Globus pallidus (tissue), 1 donor: Measurements from ENCODE around the gene TCF3.

Source experiments
- DNase-seq: peaks from one replicate; pipeline ENCODE4 v3.0.0-alpha.2; 2015; ENCODE audit warnings: low spot score

TCF3 gene

DNA sequence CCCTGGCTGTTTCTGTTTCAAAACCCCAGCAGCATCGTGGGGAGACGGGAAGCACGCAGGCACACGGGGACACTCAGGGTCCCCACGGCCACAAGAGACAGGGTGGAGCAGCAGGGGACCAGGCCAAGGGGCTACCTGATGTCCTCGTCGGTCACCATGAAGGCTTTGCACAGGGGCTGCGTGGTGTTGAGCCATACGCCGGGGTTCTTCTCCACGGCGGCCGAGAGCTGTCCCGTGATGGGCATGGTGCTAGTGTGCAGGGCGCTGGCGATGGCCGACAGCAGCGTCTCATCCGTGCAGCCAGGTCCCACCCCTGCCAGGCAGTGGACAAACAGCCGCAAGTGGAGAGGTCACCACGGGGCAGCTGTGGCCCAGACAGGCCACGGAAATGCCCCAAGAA, 71.5 kb downstream of the TCF3 start:
- no peak for DNase-seq

DNA sequence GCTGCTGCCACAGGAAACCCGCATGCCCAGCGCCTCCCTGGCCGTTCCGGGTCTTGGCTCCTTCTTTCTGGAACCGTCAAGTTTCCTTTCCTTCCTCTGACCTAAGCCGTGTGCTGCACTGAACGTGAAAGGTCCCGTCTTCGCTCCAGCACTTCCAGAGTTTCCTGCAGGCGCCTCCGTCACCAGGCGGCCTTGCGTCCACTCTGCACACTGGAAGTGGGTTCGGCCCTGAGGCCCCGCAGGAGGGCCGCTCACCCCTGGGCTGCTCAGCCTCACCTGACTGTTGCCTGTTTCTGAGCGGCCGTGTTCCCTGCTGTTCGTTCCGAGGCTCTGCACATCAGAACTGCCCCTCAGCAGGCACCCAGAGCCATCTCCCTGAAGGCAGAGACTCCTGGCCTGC, 72.0 kb downstream of the TCF3 start:
- DNase-seq, result no peak

DNA sequence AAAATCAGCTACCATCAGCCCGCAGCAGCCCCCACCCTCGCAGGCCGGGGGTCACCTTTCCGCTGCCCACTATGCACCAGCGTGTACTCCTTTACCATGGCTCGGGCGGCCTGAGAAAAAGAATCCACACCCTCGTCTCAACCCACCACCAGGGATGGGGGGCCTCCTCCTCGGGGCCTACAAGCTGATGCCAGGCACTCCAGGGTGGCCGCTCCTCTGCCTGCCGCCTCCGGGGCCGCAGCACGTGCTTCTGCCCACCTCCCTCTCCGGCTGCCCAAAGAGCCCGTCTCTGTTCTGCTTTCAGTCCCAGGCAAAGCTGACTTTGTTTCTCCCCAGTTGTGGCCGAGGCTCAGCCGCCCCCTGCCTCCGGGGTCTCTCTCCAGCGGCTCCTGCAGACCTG, 73.2 kb downstream of the TCF3 start:
- no peak for DNase-seq

DNA sequence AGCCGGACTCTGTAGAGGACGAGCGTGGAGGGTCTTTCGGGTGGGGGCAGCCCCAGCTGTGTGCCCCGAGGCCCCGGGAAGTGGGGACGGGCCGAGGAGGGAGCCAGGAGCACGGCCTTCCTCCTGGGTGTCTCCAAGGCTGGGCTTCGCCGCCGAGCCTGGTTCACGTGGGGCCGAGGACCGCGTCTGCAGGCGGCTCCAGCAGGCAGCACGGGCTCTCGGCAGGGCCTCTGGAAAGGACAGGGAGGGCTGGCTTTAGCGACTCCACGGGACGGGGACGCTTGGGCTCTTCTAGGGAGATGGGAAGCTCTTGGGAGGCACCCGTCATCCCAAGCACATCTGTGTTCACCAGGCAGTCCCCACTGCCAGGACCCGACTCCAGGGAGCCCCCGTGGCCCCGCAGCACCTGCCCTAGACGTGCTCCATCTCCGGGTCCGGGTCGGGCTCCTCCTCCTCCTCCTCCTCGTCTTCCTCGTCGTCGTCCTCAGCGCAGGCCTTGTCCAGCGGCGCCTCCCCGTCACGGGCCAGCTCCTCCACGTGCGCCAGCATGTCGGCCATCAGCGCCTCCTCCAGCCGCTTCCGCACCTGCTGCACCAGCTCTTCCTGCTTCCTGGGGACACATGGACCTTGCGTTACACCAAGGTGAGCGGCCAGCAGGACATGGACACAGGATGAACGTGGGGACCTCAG, 74.3 kb downstream of the TCF3 start:
- DNase-seq, result no peak

DNA sequence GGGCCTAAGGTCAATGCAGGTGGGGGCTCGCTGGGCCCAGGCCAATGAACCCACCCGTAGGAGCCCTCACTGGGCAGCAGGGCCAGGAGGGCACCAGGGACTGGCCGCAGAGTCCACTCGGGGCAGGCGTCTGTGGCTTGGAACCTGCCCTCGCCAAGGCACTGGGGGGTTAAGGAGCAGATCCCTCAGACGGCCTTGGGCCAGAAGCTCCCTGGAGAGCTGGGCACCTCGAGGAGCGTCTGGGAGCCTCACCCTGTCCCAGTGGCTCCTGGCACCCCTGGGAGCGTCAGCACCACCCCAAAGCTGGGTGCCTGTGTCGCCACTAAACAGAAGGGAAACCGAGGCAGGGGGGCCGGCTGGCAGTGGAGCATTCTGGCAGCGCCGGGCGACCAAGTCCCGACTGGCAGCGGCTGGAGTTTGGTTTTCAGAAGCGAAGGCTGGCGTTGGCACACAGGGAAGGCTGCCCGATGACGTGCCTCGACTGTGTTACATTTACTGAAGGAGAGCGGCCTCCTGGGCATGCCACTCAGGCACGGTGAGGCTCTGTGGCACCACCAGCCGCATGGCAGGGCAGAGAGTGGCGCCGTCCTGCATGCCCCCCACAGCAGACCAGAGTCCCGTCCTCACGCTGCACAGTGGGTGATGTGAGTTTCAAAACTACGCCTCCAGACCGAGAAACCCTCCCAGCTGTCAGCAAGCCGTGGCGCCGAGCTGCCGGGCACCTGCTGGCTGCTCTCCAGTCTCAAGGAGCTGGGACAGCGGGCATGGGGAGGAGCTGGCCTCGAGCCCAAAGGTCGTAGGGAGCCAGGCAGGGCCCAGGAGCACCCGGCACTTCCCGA, 75.1 kb downstream of the TCF3 start:
- no peak for DNase-seq

DNA sequence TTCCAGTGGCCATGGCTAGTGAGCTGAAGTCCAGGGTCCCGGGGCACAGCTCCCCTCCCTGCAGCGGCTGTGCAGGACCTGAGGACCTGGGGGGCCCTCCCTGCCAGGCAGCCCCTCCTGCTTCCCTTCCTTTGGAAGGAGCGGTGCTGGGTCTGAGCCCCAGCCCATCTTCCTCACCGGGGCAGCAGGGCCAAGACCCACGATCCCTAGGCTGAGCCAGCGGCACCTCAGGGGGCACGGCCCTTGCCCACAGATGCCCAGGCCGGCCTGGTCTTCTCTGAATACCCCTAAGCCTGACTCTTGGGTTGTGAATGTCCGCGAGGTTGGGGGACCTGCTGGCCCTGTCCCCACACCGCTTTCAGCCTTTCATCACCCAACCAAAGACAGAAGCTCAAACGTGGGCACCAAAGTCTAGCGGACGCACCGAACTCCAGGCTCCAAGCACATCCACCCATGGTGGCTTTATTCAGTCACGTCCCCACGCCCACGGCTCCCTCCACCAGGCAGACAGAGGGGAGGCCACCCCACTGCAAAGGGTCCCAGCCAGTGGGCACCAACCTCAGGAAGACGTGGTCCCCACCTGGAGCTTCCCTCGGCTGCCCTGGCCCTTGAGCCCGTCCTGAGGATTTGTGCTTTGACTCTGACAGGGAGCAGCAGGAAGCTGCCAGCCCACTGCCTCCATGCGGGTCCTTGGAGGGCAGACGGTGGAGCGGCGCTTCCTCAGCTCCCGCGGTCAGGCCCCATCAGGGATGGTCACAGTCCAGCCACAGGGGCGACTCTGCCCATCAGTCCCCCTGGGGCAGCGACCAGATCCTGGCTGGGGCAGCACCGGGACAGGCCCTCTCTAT, 75.9 kb downstream of the TCF3 start:
- no peak for DNase-seq

DNA sequence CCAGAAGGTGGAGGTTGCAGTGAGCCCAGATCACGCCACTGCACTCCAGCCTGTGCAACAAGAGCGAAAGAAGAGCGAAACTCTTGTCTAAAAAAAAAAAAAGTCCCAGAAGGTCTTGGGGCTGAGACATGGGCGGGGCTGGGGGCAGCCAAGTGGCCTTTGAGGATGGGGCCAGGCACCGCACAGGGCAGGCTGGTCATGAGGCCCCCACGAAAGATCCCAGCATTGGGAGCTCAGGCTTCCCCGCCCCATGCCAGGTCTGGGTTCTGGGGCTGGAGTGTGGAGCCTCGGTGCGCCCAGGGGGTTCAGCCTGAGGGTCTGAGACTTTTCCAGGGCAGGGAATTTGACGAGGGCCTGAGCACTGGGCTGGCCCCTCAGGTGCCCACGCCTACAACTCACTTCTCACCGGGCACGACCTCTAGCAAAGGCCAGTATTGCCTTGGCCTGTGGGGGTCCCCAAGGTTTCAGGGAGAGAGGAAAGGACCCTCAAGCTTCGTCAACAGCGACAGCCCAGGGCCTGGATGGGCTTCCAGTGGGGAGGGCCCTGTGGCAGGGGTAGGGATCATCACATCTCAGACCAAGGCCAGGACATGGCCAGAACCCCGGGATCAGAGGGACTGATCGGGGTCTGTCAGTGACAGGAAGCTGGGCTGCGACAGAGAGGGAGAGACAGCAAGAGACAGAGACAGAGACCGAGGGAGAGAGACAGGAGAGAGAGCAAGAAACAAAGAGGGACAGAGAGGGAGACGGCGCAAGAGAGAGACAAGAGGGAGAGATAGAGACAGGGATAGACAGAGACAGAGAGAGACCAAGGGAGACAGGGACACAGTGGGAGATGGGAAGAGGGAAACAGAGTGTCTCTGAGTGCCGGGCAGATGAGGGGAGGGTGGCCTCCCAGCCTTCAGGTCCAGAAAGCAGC, 76.8 kb downstream of the TCF3 start:
- DNase-seq, result no peak

DNA sequence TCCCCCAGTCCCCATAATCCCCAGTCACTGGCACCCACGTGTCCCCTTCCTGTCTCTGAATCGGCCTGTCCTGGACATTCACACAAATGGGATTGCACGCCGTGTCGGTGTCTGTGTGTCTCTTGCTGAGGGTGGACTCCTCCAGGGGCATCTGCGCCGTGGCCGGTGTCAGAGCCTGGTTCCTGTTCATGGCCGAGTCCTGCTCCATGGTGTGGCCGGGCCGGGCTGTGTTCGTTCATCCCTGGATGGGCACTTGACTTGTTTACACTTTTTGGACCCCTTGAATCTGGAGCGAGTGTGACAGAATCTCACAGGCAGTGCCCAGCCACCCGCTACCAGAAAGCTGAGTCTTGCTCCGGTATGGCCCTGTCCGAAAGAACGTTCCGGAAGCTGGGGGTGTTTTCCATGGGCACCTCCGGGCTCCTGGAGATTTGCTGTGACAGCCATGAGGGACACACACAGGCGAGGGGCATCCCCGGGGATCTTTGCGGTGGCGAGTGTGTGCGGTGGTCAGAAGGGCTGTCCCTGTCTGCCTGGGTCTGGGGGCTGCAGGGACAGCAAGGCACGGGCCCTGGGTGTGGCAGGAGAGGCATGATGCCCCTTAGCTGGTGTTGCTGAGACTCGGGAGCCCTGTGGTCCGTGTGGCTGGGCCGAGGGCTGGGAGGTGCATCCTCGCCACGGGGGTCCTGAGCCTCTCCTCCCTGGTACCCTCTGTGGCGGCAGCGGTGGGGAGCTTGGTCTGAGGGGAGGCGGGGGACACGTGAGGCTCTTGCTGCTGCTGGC, 77.9 kb downstream of the TCF3 start:
- no peak for DNase-seq

DNA sequence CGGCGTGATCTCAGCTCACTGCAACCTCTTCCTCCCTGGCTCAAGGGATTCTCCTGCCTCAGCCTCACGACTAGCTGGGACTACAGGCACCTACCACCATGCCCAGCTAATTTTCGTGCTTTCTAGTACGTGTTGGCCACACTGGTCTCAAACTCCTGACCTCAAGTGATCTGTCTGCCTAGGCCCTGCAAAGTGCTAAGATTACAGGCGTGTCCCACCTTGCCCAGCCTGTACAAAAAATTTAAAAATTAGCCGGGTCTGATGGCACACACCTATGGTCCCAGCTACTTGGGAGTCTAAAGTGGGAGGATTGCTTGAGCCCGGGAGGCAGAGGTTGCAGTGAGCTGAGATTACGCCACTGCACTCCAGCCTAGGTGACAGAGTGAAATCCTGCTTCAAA, 79.6 kb downstream of the TCF3 start:
- DNase-seq, result no peak

DNA sequence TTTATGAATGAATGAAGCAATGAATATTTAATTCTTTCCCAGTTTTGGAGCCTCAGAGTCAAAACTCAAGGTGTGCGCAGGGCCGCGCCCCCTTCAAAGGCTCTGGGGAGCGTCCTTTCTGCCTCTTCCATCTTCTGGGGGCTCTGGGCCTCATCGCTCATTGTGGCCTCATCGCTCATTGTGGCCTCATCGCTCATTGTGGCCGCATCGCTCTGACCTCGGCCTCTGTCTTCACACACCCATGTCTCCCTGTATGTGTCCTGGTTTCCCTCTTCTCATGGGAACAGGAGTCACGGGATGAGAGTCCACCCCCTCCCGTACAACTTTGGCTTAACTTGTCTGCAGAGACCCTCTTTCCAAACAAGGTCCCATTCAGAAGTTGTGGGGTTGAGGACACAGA, 81.1 kb downstream of the TCF3 start:
- DNase-seq, result no peak

DNA sequence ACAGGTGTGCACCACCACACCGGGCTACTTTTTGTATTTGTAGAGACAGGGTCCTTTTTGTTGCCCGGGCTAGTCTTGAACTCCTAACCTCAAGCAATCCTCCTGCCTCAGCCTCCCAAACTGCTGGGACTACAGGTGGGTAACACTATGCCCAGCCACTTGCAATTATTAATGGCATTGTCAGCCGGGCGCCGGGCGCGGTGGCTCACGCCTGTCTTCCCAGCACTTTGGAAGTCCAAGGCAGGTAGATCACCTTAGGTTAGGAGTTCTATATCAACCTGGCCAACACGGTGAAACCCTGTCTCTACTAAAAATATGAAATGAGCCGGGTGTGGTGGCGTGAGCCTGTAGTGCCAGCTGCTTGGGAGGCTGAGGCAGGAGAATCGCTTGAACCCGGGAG, 81.6 kb downstream of the TCF3 start:
- DNase-seq, result no peak

DNA sequence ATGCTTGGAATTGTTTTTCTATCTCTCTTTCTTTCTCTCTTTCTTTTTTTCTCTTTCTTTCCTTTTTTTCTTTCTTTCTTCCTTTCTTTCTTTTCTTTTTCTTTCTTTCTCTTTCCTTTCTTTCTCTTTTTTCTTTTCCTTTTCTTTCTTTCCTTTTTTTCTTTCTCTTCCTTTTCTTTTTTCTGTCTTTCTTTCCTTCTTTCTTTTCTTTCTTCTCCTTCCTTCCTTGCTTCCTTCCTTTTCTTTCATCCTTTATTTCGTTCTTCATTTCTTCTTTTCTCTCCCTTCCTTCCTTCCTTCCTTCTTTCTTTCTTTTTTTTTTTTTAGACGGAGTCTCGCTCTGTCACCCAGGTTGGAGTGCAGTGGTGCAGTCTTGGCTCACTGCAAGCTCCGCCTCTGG, 82.4 kb downstream of the TCF3 start:
- no peak for DNase-seq

DNA sequence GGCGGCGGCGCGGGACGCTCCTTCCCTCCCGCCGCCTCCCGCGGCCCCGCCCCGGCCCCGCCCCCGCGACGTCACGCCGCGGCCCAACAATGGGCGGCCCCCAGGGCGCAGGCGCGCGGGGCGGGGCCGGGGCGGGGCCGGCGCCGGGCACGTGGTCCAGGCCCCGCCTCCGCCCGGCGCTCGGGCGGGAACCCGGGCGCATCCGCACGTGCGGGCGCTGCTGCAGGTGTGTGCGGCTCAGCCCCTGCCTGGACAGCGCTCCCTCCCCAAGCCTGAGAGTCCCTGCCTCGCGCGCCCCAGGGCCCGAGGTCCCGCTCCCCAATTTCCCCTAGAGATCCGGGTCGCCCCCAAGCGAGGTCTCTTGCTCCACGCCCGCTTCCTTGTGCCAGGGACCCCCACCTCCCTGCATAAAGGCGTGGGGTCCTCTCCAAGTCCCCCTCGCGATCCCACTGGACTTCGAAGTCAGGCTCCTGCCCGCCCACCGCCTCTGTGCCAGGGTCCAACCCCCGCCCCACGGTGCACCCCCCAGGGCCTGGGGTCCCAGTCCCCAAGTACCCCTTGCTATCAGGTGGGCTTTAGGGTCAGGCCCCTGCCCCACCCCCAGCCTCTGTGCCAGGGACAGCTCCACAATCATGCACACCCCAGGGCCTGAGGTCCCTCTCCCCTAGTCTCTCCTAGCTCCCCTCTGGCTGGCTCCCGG, 83.9 kb downstream of the TCF3 start, which contains the start of gene MEX3D:
TSS of gene MEX3D (minus strand) at position 6 of the 700 bp plus-strand sequence. CDS start 267 bp downstream, outside the sequence.
- DNase-seq, result peak; percentile 63

DNA sequence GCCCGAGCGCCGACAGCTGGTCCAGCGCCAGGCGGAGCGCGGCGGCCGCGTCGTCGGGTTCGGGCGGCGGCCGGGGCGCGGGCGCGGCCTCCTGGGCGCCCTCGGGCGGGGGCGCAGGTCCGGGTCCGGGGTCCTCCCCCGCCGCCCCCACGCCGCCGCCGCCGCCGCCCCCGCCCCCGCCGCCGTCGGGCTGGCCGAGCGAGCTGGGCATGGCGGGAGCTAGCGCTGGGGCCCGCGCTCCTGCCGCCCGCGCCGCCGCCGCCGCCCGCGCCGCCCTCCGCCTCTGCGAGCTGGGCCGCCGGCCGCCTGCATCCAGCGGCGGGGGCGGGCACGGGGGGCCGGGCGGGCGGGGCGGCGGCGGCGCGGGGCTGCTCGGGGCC, 84.6 kb downstream of the TCF3 start:
- no peak for DNase-seq

DNA sequence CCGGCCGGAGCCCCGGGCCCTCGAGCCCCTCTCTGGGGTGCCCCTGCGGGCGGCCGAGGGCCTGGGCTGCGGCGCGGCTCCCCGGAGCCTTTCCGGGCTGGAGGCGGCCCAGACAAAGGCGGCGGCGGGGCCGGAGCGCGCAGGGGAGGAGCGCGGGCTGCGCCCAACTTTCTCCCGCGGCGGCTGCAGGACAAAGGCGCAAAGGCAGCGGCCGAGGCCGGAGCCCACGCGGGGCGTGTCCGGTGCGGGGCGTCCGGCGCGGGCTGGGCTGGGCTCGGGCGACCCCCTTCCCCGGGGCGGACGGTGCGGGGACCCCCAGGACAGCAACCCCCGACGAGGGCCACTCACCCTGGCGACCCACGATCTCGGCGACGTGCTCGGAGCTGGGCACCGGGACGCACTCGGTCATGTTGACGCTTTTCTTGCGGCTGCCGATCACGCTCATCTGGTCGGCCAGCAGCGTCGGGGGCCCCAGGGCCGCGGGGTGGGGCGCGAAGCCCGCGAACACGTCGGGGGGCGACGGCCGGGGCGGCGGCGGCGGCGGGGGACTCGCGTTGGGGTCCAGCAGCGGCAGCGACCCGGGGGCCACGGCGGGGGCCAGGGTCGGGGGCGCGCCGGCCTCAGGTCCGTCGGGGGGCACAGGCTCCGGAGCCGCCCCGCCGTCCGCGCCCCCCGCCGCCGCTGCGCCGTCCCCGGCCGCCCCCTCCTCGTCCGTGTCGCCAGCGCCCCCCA, 85.1 kb downstream of the TCF3 start:
- DNase-seq, result no peak

DNA sequence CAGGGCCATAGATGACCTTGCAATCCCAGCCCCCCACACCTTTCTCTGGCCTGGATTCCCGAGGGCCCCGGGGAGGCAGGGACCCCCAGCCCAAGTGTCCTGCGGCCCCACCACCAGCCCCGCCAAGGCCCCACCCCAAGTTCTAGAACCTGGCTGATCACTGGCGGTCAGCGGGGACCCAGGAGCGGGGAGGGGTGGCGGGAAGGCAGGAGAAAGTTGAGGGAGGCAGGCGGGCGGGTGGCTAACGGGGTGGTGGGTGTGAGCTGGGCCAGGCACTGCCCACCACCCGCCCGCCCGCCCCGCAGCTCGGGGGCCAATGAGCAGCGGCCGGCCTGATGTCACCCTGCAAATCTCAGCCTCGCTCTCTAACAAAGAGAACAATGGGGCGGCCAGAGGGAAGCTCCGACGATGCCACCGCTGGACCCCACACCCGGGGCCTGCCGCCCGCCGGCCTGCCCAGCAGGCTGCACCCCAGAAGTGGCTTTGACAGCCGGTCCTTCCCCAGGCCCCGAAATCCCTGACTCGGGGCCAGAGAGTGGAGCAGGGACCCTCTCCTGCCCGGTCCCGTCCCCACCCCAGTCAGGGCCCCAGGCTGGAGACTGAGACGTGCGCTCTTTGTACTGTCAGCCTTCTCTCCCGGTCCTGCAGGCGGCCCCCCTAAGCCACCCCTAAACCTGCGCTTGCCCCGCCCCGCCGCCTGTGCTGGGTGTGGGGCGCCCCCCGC, 85.9 kb downstream of the TCF3 start:
- DNase-seq, result peak; percentile 91

DNA sequence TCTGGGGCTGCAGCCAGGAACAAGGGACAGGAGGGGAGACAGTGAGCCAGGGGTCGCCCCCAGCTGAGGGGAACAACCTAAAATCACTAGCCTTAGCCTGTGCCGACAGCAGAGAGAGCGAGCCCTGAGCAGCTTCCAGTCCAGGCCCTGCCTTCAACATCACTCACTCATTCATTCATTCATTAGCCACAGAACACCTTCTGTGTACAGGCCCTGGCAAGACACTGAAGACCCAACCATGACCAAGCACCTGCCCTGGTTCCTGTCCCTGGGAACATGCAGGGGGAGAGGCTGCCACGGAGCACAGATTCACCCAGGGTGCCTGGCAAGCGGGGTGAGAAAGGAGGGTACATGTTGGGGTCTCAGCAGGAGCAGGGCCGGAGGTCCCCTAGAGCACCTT, 89.2 kb downstream of the TCF3 start:
- DNase-seq, result no peak

DNA sequence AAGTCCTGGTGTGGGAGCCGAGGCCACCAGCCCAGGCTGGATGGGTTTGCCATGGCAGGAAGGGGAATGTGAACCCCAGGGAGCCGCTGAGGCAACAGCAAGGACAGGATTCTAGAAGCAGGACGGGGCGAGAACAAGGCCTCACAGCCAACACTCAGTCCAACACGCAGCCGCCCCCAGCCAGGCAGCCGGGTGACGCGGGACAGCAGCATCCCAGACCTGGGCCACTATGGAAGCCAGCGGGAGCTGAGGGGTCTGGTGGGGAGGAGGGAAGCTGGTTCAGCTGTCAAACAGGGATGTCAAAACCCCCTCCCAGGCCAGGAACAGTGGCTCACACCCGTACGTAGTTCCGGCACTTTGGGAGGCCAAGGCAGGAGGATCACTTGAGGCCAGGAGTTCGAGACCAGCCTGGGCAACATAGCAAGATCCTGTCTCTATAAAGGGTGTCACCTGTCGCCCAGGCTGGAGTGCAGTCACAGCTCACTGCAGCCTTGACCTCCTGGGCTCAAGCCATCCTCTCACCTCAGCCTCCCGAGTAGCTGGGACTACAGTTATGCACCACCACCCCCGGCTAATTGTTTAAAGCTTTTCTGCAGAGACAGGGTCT, 91.1 kb downstream of the TCF3 start:
- DNase-seq, result no peak
